ENCODE measurements around the gene BRD1. TPM values are rescaled to one million over a fixed set of nuclear protein-coding genes. Genes with fewer than 3 reads are reported as not detected.

Gene BRD1
- total RNA-seq, 1 donor: 23.5 TPM

DNA sequence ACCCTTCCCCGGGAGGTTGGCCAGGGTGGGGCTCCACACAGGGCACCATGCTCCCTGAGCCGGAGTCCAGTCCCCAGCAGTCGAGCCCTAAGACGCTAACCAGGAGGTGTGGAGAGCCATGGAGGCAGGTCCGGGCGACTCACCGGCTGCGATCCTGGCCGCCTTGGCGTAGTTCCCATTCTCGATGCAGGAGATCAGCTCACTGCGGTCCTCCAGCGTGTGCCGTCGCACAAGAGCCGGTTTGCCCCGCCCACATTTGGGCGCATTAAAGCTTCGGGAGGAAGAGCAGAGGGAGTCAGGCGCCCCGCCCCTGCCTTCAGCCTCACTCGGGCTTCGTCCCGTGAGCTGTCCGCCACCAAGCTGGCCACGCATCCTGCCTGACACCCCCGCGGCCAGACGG is 50.8 kb downstream of the BRD1 start:
- Histone ChIP-seq H4K20me1 (ENCODE audit: insufficient read depth, low read length) (peaks cover 61% of the 10 kb centered on the region), H3K79me2 (ENCODE audit: insufficient read depth, low read length) (peaks cover 57% of the 10 kb centered on the region), H3K4me2 (ENCODE audit: insufficient read depth, low read length) (no peak overlapping the region), H2AFZ (ENCODE audit: low read length) (no peak overlapping the region), H3K27me3 (ENCODE audit: insufficient read depth, low read length) (no peaks in the 10 kb centered on the region), H3K9me3 (ENCODE audit: low read depth, low read length) (no peaks in the 10 kb centered on the region), H3K4me1 (ENCODE audit: insufficient read depth, low read length) (no peaks in the 10 kb centered on the region), H3K27ac (ENCODE audit: low read depth, low read length) (no peak overlapping the region), H3K36me3 (ENCODE audit: insufficient read depth, low read length) (peaks cover 55% of the 10 kb centered on the region), H3K4me3 (ENCODE audit: insufficient read depth, low read length) (no peak overlapping the region)
- no peak for DNase-seq (ENCODE audit: insufficient read length, low spot score, missing footprints)
- TF ChIP-seq, protein P1, sequence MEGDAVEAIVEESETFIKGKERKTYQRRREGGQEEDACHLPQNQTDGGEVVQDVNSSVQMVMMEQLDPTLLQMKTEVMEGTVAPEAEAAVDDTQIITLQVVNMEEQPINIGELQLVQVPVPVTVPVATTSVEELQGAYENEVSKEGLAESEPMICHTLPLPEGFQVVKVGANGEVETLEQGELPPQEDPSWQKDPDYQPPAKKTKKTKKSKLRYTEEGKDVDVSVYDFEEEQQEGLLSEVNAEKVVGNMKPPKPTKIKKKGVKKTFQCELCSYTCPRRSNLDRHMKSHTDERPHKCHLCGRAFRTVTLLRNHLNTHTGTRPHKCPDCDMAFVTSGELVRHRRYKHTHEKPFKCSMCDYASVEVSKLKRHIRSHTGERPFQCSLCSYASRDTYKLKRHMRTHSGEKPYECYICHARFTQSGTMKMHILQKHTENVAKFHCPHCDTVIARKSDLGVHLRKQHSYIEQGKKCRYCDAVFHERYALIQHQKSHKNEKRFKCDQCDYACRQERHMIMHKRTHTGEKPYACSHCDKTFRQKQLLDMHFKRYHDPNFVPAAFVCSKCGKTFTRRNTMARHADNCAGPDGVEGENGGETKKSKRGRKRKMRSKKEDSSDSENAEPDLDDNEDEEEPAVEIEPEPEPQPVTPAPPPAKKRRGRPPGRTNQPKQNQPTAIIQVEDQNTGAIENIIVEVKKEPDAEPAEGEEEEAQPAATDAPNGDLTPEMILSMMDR (IDR thresholded peaks at IDR 0.05; ENCODE audit: extremely low read depth, low read depth, low read length): no peak

DNA sequence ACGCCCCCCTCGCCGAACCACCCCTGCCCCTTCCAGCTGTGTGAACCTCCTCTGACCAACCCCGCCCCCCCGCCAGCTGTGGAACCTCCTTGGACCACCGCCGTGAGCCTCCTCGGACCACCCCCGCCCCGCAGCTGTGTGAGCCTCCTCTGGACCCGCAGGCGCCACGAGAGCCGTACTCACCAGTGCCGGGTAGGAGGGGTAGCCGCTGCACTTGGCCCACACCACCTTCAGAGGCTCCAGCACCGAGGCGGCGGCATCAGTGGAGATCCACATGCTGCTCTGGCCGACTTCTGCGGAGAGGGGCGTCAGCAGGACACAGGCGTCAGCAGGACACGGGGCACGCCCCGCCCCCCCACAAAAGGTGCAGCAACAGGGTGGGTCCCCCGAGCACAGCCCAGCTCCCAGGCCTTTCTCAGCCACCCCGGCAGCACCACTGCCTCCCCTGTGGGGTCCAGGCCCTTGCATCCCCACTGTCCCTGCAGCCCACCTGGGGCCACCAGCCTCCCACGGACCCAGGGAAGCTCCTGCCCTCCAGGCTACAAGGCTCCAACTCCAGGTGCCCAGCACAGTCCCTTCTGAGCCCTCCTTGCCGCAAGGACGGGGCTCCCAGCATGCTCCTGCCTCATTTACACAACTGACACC is 51.7 kb downstream of the BRD1 start:
- Histone ChIP-seq H3K36me3 (ENCODE audit: insufficient read depth, low read length) (peaks cover 55% of the 10 kb centered on the region), H3K4me2 (ENCODE audit: insufficient read depth, low read length) (no peak overlapping the region), H3K27ac (ENCODE audit: low read depth, low read length) (no peak overlapping the region), H4K20me1 (ENCODE audit: insufficient read depth, low read length) (peaks cover 57% of the 10 kb centered on the region), H3K79me2 (ENCODE audit: insufficient read depth, low read length) (peaks cover 48% of the 10 kb centered on the region), H3K4me1 (ENCODE audit: insufficient read depth, low read length) (no peaks in the 10 kb centered on the region), H3K9me3 (ENCODE audit: low read depth, low read length) (no peaks in the 10 kb centered on the region), H2AFZ (ENCODE audit: low read length) (no peak overlapping the region), H3K4me3 (ENCODE audit: insufficient read depth, low read length) (no peak overlapping the region), H3K27me3 (ENCODE audit: insufficient read depth, low read length) (no peaks in the 10 kb centered on the region)
- TF ChIP-seq, protein P1 (IDR thresholded peaks at IDR 0.05; ENCODE audit: extremely low read depth, low read depth, low read length): no peak
- no peak for DNase-seq (ENCODE audit: insufficient read length, low spot score, missing footprints)

DNA sequence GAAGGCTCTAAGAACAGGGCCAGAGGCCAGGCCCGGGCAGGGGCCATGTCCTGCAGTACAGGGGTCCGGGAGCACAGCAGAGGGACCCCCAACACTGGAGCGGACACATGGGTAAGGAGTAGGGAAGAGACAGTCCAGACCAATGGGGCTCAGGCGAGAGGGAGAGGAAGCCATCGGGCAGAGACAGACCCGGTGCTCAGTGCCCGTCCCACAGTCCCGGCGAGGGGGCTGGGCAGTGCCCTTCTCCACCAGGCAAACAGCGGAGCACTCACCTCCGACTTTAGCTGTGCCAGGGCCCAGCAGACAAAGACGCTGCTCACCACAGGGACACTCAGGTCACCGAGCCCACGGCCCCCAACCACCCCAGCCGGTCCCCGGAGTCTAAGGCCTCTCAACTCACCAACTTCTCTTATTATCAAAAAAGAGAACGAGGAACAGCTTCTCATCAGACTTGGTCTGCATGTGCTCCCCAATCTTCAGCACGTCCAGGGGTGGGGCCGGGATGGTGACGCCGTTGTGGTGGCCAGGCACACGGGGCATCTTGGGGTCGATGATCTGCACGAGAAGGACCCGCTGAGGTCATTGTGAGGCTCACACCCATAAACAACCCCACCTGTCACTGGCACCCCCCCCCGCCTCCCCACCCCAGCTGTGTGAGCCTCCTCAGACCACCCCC is 52.3 kb downstream of the BRD1 start:
- TF ChIP-seq, protein P1 (IDR thresholded peaks at IDR 0.05; ENCODE audit: extremely low read depth, low read depth, low read length): no peak
- no peak overlapping the region for H3K4me3 ChIP-seq (ENCODE audit: insufficient read depth, low read length)
- no peaks in the 10 kb centered on the region for H3K27me3 ChIP-seq (ENCODE audit: insufficient read depth, low read length)
- no peaks in the 10 kb centered on the region for H3K9me3 ChIP-seq (ENCODE audit: low read depth, low read length)
- H2AFZ ChIP-seq (ENCODE audit: low read length): no peak overlapping the region
- peaks cover 42% of the 10 kb centered on the region for H3K79me2 ChIP-seq (ENCODE audit: insufficient read depth, low read length)
- H3K4me2 ChIP-seq (ENCODE audit: insufficient read depth, low read length): no peak overlapping the region
- H3K36me3 ChIP-seq (ENCODE audit: insufficient read depth, low read length): peaks cover 55% of the 10 kb centered on the region
- H4K20me1 ChIP-seq (ENCODE audit: insufficient read depth, low read length): peaks cover 51% of the 10 kb centered on the region
- no peak for DNase-seq (ENCODE audit: insufficient read length, low spot score, missing footprints)
- H3K4me1 ChIP-seq (ENCODE audit: insufficient read depth, low read length): no peaks in the 10 kb centered on the region
- H3K27ac ChIP-seq (ENCODE audit: low read depth, low read length): no peak overlapping the region

DNA sequence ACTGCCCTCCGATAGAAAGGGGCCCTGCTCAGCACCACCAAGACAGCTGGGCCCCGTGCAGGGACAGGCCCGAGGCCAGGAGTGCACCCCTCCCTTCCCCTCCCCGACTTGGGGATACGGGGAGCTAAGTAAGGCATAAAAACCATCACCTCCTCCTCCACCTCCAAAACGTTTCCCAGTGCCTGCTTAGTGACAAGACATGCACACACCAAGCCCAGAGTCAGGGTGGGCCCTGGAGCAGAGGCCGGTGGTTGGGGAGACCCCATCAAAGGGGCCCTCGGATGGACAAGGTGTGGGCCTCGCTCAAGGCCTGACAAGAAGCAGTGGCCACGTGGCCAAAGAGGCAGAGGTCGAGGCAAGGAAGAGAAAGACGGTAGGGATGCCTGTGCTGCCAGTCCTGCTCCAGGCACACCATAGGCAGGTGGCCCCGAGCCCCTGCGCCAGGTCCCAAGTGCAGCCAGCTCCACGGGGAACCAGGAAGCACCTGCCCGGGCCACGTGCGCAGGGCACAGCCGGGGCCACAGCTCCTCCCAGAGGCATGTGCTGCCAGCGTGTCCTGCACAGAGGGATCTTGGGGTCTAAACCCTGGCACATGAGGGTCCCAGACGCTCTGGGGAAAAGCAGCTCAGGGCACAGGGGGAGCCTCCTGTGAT is 53.0 kb downstream of the BRD1 start:
- TF ChIP-seq, protein P1 (IDR thresholded peaks at IDR 0.05; ENCODE audit: extremely low read depth, low read depth, low read length): no peak
- H4K20me1 ChIP-seq (ENCODE audit: insufficient read depth, low read length): peaks cover 44% of the 10 kb centered on the region
- H2AFZ ChIP-seq (ENCODE audit: low read length): no peak overlapping the region
- no peak overlapping the region for H3K4me3 ChIP-seq (ENCODE audit: insufficient read depth, low read length)
- H3K9me3 ChIP-seq (ENCODE audit: low read depth, low read length): no peaks in the 10 kb centered on the region
- H3K36me3 ChIP-seq (ENCODE audit: insufficient read depth, low read length): peaks cover 55% of the 10 kb centered on the region
- no peaks in the 10 kb centered on the region for H3K27me3 ChIP-seq (ENCODE audit: insufficient read depth, low read length)
- no peaks in the 10 kb centered on the region for H3K4me1 ChIP-seq (ENCODE audit: insufficient read depth, low read length)
- no peak for DNase-seq (ENCODE audit: insufficient read length, low spot score, missing footprints)
- H3K79me2 ChIP-seq (ENCODE audit: insufficient read depth, low read length): peaks cover 35% of the 10 kb centered on the region
- no peak overlapping the region for H3K27ac ChIP-seq (ENCODE audit: low read depth, low read length)
- H3K4me2 ChIP-seq (ENCODE audit: insufficient read depth, low read length): no peak overlapping the region

Data from osteoblast (primary cell).